Measurements from ENCODE around the gene DNAJC30. TPM values are rescaled to one million over a fixed set of nuclear protein-coding genes. Genes with fewer than 3 reads are reported as not detected.
A peak's percentile ranks its signal among the peaks of the same experiment; 100 is the strongest.

The DNAJC30 gene
- total RNA-seq, 1 experiment from 2014 or later, result 8.5 TPM

DNA sequence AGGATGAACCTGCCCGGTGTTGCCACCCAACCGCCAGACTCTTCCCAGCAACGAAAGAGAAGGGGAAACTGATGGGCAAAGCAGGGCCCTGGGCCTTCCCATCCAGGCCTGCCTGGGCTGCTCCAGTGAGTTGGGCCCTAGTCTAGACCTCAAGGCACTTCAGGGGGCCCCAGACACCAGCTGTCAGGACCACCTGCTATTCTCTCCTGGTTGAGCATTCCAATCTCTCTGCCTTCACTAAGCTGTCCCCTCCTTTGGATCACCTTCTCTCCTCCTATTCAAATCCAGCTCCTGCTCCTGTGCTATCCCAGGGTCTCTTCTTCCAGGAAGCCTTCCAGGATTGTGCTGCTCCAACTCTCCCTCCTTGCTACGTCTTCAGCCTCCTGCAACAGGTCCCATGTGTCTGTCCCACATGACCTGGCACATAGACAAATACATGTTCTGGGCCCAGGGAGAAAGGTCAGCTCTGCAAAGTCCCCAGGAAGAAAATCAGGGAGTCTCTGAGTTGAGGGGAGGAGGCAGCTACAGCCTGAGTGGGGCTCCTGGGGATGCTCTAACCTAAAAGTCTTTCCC, 33.2 kb upstream of the DNAJC30 start:
- H3K9me2 ChIP-seq (ENCODE audit: insufficient read depth), result no peaks in the 10 kb centered on the region
- peak overlapping the region; percentile 63 for H3K9ac ChIP-seq (ENCODE audit: low read length)
- H3K79me2 ChIP-seq (ENCODE audit: insufficient read depth, low read length), result peaks cover 73% of the 10 kb centered on the region
- H3K27ac ChIP-seq (ENCODE audit: low read depth, low read length), result peak overlapping the region; percentile 81
- no peaks in the 10 kb centered on the region for H3K9me3 ChIP-seq (ENCODE audit: control insufficient read depth in 1 of 2, insufficient read depth in 1 of 2, low read depth in 1 of 2, low read length in 2 of 2)
- DNase-seq (ENCODE audit: low read depth, low spot score), result no peak
- POLR2A ChIA-PET, result interaction anchor here (0.5 to 2.0 kb wide), 7 partner anchors 10 to 126 kb away, joined by 3 to 17 read pairs (median 3); partner anchors contain the start of gene METTL27
- no TSS peak for BruUV-seq (replicated peaks)
- intact Hi-C loops (cut with micrococcal nuclease), result no loop called here
- peaks cover 0 to 3% of the 10 kb centered on the region in 2 experiments; a peak in 1 of 4 replicates for H3K36me3 ChIP-seq (ENCODE audit: control insufficient read depth in 1 of 2, insufficient read depth in 2 of 2, low read length in 2 of 2)
- H3K4me3 ChIP-seq (replicated peaks in 1 of 2; ENCODE audit: low read depth in 1 of 2, low read length in 2 of 2), result peak overlapping the region in 1 of 2 experiments; percentile 25; a peak in 3 of 4 replicates
- H2AFZ ChIP-seq (ENCODE audit: low read depth, low read length, poor library complexity, severe bottlenecking), result no peak overlapping the region
- H3K4me1 ChIP-seq (ENCODE audit: control insufficient read depth in 1 of 2, insufficient read depth in 2 of 2, low read length in 2 of 2), result peaks cover 50 to 65% of the 10 kb centered on the region in 2 experiments
- CTCF ChIA-PET, result interaction anchor here (1.0 to 1.7 kb wide), 3 partner anchors 9 to 110 kb away, joined by 4 to 9 read pairs (median 5); no protein-coding TSS in a partner anchor
- H4K20me1 ChIP-seq (ENCODE audit: insufficient read depth), result peaks cover 8% of the 10 kb centered on the region; the same call in 1 of the 2 replicates
- TF ChIP-seq, protein P1, sequence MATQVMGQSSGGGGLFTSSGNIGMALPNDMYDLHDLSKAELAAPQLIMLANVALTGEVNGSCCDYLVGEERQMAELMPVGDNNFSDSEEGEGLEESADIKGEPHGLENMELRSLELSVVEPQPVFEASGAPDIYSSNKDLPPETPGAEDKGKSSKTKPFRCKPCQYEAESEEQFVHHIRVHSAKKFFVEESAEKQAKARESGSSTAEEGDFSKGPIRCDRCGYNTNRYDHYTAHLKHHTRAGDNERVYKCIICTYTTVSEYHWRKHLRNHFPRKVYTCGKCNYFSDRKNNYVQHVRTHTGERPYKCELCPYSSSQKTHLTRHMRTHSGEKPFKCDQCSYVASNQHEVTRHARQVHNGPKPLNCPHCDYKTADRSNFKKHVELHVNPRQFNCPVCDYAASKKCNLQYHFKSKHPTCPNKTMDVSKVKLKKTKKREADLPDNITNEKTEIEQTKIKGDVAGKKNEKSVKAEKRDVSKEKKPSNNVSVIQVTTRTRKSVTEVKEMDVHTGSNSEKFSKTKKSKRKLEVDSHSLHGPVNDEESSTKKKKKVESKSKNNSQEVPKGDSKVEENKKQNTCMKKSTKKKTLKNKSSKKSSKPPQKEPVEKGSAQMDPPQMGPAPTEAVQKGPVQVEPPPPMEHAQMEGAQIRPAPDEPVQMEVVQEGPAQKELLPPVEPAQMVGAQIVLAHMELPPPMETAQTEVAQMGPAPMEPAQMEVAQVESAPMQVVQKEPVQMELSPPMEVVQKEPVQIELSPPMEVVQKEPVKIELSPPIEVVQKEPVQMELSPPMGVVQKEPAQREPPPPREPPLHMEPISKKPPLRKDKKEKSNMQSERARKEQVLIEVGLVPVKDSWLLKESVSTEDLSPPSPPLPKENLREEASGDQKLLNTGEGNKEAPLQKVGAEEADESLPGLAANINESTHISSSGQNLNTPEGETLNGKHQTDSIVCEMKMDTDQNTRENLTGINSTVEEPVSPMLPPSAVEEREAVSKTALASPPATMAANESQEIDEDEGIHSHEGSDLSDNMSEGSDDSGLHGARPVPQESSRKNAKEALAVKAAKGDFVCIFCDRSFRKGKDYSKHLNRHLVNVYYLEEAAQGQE (IDR thresholded peaks at IDR 0.05; ENCODE audit: low read depth), result no peak
- TF ChIP-seq, protein P2, sequence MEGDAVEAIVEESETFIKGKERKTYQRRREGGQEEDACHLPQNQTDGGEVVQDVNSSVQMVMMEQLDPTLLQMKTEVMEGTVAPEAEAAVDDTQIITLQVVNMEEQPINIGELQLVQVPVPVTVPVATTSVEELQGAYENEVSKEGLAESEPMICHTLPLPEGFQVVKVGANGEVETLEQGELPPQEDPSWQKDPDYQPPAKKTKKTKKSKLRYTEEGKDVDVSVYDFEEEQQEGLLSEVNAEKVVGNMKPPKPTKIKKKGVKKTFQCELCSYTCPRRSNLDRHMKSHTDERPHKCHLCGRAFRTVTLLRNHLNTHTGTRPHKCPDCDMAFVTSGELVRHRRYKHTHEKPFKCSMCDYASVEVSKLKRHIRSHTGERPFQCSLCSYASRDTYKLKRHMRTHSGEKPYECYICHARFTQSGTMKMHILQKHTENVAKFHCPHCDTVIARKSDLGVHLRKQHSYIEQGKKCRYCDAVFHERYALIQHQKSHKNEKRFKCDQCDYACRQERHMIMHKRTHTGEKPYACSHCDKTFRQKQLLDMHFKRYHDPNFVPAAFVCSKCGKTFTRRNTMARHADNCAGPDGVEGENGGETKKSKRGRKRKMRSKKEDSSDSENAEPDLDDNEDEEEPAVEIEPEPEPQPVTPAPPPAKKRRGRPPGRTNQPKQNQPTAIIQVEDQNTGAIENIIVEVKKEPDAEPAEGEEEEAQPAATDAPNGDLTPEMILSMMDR (IDR thresholded peaks at IDR 0.05 in 2 of 3, conservative IDR thresholded peaks at IDR 0.05 in 1 of 3; ENCODE audit: borderline replicate concordance in 1 of 3, insufficient read depth in 1 of 3, low read depth in 2 of 3, low read length in 2 of 3), result no peak
- no peak for TF ChIP-seq ZFX (IDR thresholded peaks at IDR 0.05)
- no peak for TF ChIP-seq CEBPB (IDR thresholded peaks at IDR 0.05; ENCODE audit: low read depth)
- no peak for TF ChIP-seq EZH2 (IDR thresholded peaks at IDR 0.05)
- no peak for TF ChIP-seq EZH2phosphoT487 (IDR thresholded peaks at IDR 0.05; ENCODE audit: borderline replicate concordance)
- TF ChIP-seq YY1 (IDR thresholded peaks at IDR 0.05; ENCODE audit: extremely low read depth, insufficient replicate concordance, low read depth, low read length), result no peak
- TF ChIP-seq ELF1 (IDR thresholded peaks at IDR 0.05; ENCODE audit: borderline replicate concordance, low read depth), result no peak
- no peak for TF ChIP-seq EGR1 (IDR thresholded peaks at IDR 0.05; ENCODE audit: low read depth)
- TF ChIP-seq, protein P3, sequence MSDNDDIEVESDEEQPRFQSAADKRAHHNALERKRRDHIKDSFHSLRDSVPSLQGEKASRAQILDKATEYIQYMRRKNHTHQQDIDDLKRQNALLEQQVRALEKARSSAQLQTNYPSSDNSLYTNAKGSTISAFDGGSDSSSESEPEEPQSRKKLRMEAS (IDR thresholded peaks at IDR 0.05), result no peak
- TF ChIP-seq, protein P4, sequence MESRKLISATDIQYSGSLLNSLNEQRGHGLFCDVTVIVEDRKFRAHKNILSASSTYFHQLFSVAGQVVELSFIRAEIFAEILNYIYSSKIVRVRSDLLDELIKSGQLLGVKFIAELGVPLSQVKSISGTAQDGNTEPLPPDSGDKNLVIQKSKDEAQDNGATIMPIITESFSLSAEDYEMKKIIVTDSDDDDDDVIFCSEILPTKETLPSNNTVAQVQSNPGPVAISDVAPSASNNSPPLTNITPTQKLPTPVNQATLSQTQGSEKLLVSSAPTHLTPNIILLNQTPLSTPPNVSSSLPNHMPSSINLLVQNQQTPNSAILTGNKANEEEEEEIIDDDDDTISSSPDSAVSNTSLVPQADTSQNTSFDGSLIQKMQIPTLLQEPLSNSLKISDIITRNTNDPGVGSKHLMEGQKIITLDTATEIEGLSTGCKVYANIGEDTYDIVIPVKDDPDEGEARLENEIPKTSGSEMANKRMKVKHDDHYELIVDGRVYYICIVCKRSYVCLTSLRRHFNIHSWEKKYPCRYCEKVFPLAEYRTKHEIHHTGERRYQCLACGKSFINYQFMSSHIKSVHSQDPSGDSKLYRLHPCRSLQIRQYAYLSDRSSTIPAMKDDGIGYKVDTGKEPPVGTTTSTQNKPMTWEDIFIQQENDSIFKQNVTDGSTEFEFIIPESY (IDR thresholded peaks at IDR 0.05; ENCODE audit: extremely low read depth, insufficient replicate concordance, low read length), result no peak
- no peak for TF ChIP-seq POLR2A (IDR thresholded peaks at IDR 0.05; ENCODE audit: borderline replicate concordance, extremely low read depth, insufficient read depth, insufficient read length)
- no peak for TF ChIP-seq TCF7L2 (IDR thresholded peaks at IDR 0.05; ENCODE audit: borderline replicate concordance, extremely low read depth, insufficient read depth, insufficient read length)
- no peak for TF ChIP-seq SP1 (IDR thresholded peaks at IDR 0.05; ENCODE audit: low read depth)
- TF ChIP-seq ZNF274 (IDR thresholded peaks at IDR 0.05; ENCODE audit: low read depth, low read length), result no peak
- ATAC-seq, result no peak
- H3K4me2 ChIP-seq (ENCODE audit: low read length), result peak overlapping the region; percentile 84
- H3K27me3 ChIP-seq (ENCODE audit: insufficient read depth, low read length), result no peaks in the 10 kb centered on the region
- RAD21 ChIA-PET (ENCODE audit: low non-redundant PET in 1 of 2, low total read pairs in 2 of 2, uncharacterized antibody in 2 of 2, unreplicated experiment in 2 of 2), result interaction anchor here (0.6 to 2.8 kb wide), 6 partner anchors 9 to 110 kb away, joined by 3 to 8 read pairs (median 4); no protein-coding TSS in a partner anchor

Data from HCT116 (cell line).